HG03520 (cell line): ENCODE data around the gene OR4F15.

Source experiments
- ATAC-seq: cut with Tn5 transposase; IDR thresholded peaks from one replicate; pipeline ENCODE4 v1.9.1; 2021; ENCODE audit warnings: mild to moderate bottlenecking, moderate library complexity; ENCODE audit not compliant: unreplicated experiment

Gene OR4F15

GRCh38 chr15:101803209-101803608 is 8.8 kb upstream of the OR4F15 start, which contains the start of gene OR4F6:
OR4F6 (plus strand) TSS chr15:101803509; CDS start chr15:101805720, 2,211 bp downstream.
- no peak for ATAC-seq

GRCh38 chr15:101803676-101804075 is 8.3 kb upstream of the OR4F15 start:
- ATAC-seq: no peak

GRCh38 chr15:101804375-101804774 is 7.6 kb upstream of the OR4F15 start:
- no peak for ATAC-seq

- no peak for ATAC-seq
Measured at GRCh38 chr15:101804941-101805340, 7.1 kb upstream of the OR4F15 start.

- no peak for ATAC-seq
Measured at GRCh38 chr15:101805605-101806345, 6.2 kb upstream of the OR4F15 start.

- no peak for ATAC-seq
Measured at GRCh38 chr15:101807345-101807945, 4.6 kb upstream of the OR4F15 start.

- ATAC-seq: no peak
Measured at GRCh38 chr15:101808201-101808600, 3.8 kb upstream of the OR4F15 start.

GRCh38 chr15:101810456-101810855 is 1.5 kb upstream of the OR4F15 start:
- no peak for ATAC-seq

- ATAC-seq: no peak
Measured at GRCh38 chr15:101810876-101811275, 1.1 kb upstream of the OR4F15 start.

- ATAC-seq: no peak
Measured at GRCh38 chr15:101813803-101814534, 2.0 kb downstream of the OR4F15 start.

GRCh38 chr15:101820781-101821180 is 8.8 kb downstream of the OR4F15 start:
- ATAC-seq: no peak

GRCh38 chr15:101827257-101827656 is 15.3 kb downstream of the OR4F15 start:
- no peak for ATAC-seq

- no peak for ATAC-seq
Measured at GRCh38 chr15:101828774-101829173, 16.8 kb downstream of the OR4F15 start.

- ATAC-seq: no peak
Measured at GRCh38 chr15:101841656-101842055, 29.7 kb downstream of the OR4F15 start.

- no peak for ATAC-seq
Measured at GRCh38 chr15:101844916-101845315, 32.9 kb downstream of the OR4F15 start.

GRCh38 chr15:101852356-101852755 is 40.4 kb downstream of the OR4F15 start:
- ATAC-seq: no peak
